Measurements from ENCODE around the gene AP3D1.

DNA sequence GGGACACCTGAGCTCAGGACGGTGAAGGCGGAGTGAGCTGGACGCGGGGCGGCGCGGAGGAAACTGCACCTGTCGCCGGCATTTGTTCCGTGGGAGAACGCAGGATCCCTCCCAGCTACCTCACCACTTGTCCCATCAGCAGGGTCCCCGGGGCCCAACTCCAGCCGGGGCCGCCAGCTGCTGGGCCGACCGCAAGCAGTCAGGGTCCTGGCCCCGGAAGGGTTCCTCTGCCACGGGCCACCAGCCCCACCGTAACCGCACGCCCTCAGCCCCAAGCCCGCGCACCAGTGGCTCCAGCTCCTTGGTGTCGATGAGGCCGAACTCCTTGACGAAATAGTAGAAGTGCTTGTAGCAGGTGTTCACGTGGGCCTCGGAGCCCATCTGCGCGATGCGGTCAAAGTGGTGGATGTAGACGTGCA, 74.8 kb downstream of the AP3D1 start:
- TF ChIP-seq POLR2AphosphoS5 (IDR thresholded peaks at IDR 0.05; ENCODE audit: low read depth, low read length) (no peak), TAF1 (IDR thresholded peaks at IDR 0.05; ENCODE audit: low read depth, low read length) (no peak), POLR2A (IDR thresholded peaks at IDR 0.05; ENCODE audit: low read depth, low read length) (no peak; the same call in 1 of the 2 replicates), SPI1 (IDR thresholded peaks at IDR 0.05; ENCODE audit: low read depth, low read length) (no peak), PAX5 (IDR thresholded peaks at IDR 0.05; ENCODE audit: insufficient read depth, low read length, severe bottlenecking) (no peak), POU2F2 (IDR thresholded peaks at IDR 0.05; ENCODE audit: low read depth, low read length) (no peak)

Measured in GM12891 (cell line).